ENCODE data around the gene MAML2. TPM values are rescaled to one million over a fixed set of nuclear protein-coding genes. Genes with fewer than 3 reads are reported as not detected.
A peak's percentile ranks its signal among the peaks of the same experiment; 100 is the strongest.

MAML2 gene
- total RNA-seq, 1 donor from 2014 or later = 1.3 TPM

GRCh38 chr11:96215110-96215782 lies 127.7 kb downstream of the MAML2 start:
- DNase-seq (ENCODE audit: low read depth) (no peak), FAIRE-seq (no peak)
- Histone ChIP-seq H3K4me3 (ENCODE audit: low read depth, low read length) (no peak overlapping the region), H3K27me3 (ENCODE audit: control insufficient read depth, insufficient read depth, low read length) (no peaks in the 10 kb centered on the region), H3K36me3 (ENCODE audit: control insufficient read depth, insufficient read depth, low read length) (no peaks in the 10 kb centered on the region)
- no peak for TF ChIP-seq CTCF (IDR thresholded peaks at IDR 0.05; ENCODE audit: insufficient read depth, low read length, severe bottlenecking)

GRCh38 chr11:96214777-96215109 lies 128.3 kb downstream of the MAML2 start:
- FAIRE-seq (no peak), DNase-seq (ENCODE audit: low read depth) (no peak)
- Histone ChIP-seq H3K27me3 (ENCODE audit: control insufficient read depth, insufficient read depth, low read length) (no peaks in the 10 kb centered on the region), H3K4me3 (ENCODE audit: low read depth, low read length) (no peak overlapping the region), H3K36me3 (ENCODE audit: control insufficient read depth, insufficient read depth, low read length) (no peaks in the 10 kb centered on the region)
- TF ChIP-seq CTCF (IDR thresholded peaks at IDR 0.05; ENCODE audit: insufficient read depth, low read length, severe bottlenecking) = no peak

GRCh38 chr11:96213500-96213899 lies 129.5 kb downstream of the MAML2 start:
- FAIRE-seq (no peak), DNase-seq (ENCODE audit: low read depth) (no peak)
- Histone ChIP-seq H3K27me3 (ENCODE audit: control insufficient read depth, insufficient read depth, low read length) (no peaks in the 10 kb centered on the region), H3K36me3 (ENCODE audit: control insufficient read depth, insufficient read depth, low read length) (no peaks in the 10 kb centered on the region), H3K4me3 (ENCODE audit: low read depth, low read length) (no peak overlapping the region)
- no peak for TF ChIP-seq CTCF (IDR thresholded peaks at IDR 0.05; ENCODE audit: insufficient read depth, low read length, severe bottlenecking)

GRCh38 chr11:96211436-96211835 lies 131.6 kb downstream of the MAML2 start:
- FAIRE-seq (no peak), DNase-seq (ENCODE audit: low read depth) (no peak)
- H3K4me3 ChIP-seq (ENCODE audit: low read depth, low read length) = no peak overlapping the region
- H3K27me3 ChIP-seq (ENCODE audit: control insufficient read depth, insufficient read depth, low read length) = no peaks in the 10 kb centered on the region
- H3K36me3 ChIP-seq (ENCODE audit: control insufficient read depth, insufficient read depth, low read length) = no peaks in the 10 kb centered on the region
- no peak for TF ChIP-seq CTCF (IDR thresholded peaks at IDR 0.05; ENCODE audit: insufficient read depth, low read length, severe bottlenecking)

GRCh38 chr11:96207459-96208449 lies 135.2 kb downstream of the MAML2 start:
- no peak for TF ChIP-seq CTCF (IDR thresholded peaks at IDR 0.05; ENCODE audit: insufficient read depth, low read length, severe bottlenecking)
- Histone ChIP-seq H3K36me3 (ENCODE audit: control insufficient read depth, insufficient read depth, low read length) (no peaks in the 10 kb centered on the region), H3K27me3 (ENCODE audit: control insufficient read depth, insufficient read depth, low read length) (no peaks in the 10 kb centered on the region), H3K4me3 (ENCODE audit: low read depth, low read length) (no peak overlapping the region)
- DNase-seq (ENCODE audit: low read depth) (peak; percentile 68), FAIRE-seq (no peak)
